Ammon's horn (tissue), 1 donor: Measurements from ENCODE around the gene PGGHG.
"Not testable (repeated sequence)": the region's sequence is repeated elsewhere in the genome, so short reads cannot be mapped to it uniquely, and the experiment has no call there.

Experiments
- DNase-seq: peaks from one replicate; pipeline ENCODE4 v3.0.0-alpha.2; 2016; ENCODE audit warnings: low spot score

PGGHG gene

DNA sequence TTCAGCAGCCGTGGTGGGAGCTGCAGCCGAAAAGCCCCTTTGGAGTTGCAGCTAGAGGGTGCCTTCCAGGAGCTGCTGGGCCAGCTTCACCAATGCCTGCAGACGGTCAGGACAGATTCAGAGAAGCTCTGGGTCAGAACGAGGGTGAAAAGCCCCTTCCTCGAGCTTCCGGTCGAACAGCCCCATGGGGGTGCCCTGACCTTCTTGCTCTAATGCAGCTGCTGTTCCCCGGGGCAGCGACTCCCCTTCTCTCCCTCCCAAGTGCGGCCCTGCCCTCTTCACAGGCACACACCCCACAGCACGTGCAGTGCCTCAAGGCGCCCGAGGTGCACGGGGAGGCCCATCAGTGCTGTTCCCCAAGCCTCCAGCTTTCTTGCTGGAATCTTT is 41.4 kb downstream of the PGGHG start:
- no peak for DNase-seq

DNA sequence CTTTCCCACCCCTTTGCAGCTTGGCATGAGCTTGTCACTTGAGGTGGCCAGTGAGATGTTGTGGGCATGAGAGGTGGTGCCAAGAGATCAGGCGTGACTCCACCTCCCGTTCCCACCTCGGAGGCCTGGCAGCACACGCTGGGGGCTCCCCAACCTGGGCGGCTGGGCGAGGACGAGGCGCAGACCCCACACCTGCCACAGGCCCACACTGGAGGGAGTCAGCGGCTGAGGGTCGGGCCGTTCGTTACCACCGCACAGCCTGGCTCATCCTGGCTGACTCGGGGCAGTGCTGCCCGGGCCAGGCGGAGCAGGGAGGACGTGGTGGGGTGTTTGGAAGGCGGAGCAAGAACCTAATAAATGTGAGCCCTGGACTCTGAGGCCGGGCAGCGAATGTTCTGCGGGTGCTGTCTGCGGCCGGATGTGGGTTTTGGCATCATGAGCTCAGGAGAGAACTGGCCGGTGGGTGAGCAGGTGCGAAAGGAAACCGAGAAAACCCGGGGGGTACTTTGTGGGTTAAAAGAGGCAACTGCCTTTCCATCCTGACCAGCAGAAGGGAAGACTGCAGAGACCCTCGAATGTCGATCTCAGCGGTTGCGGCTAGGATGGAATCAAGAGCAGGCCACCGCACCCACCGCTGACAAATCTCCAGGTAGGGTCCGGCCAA is 41.9 kb downstream of the PGGHG start:
- DNase-seq, result no peak

GRCh38 chr11:331358-332060 is 42.6 kb downstream of the PGGHG start:
- no peak for DNase-seq

DNA sequence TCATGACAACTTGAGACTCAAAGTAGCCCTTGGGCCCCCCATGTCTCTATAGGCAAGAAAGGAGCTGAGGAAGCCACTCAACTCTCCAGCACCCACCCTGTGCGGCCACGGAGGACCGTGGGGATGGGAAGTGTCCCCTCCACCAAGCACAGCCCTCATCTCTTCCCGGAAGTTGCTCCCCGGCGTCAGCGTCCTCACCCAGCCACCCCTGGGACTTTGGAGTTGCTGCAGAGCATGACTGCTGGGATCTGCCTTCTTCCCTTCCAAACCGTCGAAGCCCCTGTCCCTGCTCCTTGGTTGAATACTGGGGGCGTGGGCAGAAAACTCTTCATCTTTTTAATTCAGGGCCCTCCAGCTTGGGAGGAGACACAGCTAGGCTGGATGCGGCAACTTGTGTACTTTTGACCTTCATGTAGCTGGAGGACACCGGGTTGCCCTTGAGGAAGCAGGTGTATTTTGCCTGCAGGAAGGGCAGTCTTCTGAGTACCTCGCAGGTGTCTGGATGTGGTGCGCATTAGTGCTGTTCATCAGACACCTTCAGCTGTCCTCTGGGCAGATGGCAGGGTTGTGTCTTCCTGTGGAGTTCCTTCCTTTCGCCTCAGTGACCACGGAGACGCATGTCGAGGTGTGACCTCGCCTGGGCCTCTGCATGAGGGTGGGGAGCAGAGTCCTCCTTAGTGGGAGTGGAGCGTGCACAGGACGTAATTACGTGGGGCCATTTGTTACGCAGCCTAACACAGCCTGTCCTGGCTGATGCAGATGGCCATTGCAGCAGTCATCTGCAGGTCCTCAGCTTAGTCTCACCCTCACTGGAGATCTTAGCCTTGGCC is 43.9 kb downstream of the PGGHG start:
- no peak for DNase-seq

GRCh38 chr11:333616-334263 is 44.8 kb downstream of the PGGHG start:
- DNase-seq, result not testable (repeated sequence)

DNA sequence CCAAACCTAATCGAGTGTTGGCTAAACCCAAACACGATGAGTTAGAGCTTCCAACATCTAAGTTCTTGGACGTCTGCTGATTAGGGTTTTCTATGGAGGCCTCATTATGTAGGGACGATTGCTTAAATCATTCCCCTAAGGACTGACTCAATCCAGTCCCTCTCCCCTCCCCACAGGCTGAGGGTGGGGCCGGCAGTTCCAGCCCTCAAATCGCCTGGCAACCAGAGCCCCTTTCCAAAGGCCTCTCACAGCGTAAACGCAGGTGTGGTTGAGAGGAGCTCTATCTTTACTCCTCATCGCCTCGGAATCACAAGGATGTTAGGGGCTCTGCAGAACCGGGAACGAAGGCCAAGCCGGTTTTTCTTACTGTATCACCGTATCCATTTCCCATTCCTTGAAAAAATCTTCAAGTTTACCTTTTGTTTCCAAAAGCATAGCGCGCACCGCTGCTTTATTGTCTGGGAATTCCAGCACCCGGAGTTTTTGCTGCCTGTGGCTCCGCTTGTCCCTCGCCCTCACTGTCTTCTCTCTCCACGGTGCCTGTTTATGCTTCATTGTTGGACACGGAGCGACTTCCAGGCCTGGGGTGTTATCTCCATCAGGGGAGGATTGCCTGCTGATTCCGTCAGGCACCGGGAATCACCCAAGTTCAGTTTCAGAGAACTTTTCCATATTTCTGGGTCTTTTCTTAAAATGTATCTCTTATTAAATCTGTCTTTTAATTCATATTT is 45.5 kb downstream of the PGGHG start:
- no peak for DNase-seq

- peak; percentile 64 for DNase-seq
These were observed 47.1 kb downstream of the PGGHG start for GRCh38 chr11:335779-336658.

DNA sequence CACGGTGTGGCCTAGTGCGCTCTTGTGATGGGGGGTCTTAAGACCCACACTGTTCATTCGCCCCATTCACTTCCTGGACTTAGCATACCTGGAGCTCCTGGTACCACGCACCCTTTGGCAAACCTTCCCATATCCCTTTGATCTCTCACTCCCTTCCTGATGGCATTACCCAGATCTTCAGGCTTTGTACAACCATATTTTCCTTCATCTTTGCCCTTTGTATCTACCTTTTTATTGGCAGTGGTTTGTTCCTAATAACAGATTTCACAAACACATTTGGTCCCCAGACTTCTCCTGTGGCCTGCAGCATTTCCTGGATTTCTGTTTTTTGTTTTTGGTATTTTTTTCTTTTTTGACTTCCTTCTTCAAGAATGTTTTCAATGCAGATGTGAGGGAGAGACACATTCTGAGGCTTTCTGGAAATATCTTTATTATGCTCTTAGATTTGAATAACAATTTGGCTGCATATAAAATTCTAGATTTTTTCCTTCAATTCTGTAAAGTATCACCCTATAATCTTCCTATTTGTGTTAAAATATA is 47.8 kb downstream of the PGGHG start:
- no peak for DNase-seq

GRCh38 chr11:337711-338110 is 48.8 kb downstream of the PGGHG start:
- no peak for DNase-seq

DNA sequence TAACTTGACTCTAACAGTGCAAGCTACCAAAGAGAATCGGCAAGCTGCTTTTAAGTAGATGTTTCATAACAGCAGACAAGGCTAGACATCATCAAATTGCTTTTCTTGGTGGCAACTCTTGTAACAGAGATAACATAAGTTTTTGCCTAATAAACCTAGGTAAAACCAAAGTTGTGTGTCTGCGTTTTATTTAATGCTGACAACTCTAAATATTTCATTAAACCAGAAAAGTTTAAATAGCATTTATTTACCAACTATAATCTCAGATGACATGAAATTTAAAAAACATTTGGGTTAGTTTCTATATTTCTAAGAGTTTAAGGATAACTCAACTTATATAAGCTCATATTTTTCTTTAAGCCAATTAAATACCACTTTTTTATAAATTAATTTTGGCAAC is 51.0 kb downstream of the PGGHG start:
- DNase-seq, result no peak

DNA sequence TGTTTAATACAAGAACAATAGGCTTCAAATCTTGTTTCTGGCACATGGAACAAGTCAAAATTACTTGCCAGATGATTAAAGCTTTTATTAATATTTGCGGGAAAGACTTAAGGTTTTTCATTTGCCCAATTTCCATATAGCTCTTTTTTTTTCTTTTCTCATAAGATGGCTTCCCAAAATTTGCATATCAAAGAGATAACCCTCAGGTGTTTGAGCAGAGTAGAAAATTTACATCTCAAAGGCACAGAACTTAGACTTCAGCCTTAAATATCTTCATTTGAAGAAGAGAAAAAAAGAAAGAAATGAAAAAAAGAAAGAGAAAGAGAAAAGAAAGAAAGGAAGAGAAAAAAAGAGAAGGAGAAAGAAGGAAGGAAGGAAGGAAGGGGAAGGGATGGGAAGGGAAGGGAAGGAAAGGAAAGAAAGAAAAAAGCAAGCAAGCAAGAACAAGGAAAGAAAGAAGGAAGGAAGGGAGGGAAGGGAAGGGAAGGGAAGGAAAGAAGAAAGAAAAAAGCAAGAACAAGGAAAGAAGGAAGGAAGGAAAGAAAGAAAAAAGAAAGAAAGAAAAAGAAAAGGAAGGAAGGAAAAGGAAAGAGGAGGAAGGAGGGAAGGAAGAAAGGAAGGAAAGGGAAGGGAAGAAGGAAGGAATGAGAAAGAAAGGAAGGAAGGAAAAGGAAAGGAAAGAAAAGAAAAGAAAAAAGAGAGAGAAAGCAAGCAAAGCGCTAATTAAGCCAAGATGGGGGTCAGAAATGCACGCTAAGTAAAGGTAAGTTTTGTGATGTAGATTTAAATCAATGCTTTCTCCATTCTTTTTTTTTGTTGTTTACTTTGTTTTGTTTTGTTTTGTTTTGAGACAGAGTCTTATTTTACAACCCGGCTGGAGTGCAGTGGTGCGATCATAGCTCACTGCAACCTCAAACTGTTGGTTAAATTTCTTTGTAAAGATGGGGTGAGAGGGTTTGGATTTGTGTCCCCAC is 51.9 kb downstream of the PGGHG start:
- no peak for DNase-seq

DNA sequence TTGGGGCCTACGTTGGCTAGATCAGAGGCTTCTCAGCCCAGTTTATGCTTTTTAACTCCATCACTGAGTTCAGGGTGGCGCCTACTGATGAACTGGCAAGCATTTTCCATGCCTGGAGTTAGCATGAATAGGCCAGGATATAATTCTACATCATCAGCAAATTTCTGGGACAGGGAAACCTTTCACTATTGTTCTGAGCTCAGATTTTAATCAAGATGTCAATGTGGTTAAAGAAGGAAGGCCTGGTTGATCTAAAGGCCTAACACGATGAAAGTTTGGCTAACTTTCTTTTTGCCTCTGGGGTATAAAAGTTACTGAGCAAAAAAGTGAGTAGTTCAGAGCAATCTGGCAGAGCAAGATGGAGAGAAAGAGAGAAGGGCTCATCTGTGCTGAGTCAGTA is 53.4 kb downstream of the PGGHG start:
- no peak for DNase-seq

GRCh38 chr11:344836-345578 is 56.1 kb downstream of the PGGHG start:
- no peak for DNase-seq
